K562 (cell line): ENCODE results near the gene CD52. TPM values are rescaled to one million over a fixed set of nuclear protein-coding genes. Genes with fewer than 3 reads are reported as not detected.

Source experiments
- ARID1B ChIP-seq: fragments of 450-650 bp; IDR thresholded peaks from 2 replicates; pipeline ENCODE4 v1.6.1; 2016; ENCODE audit warnings: antibody characterized with exemption, mild to moderate bottlenecking, inconsistent platforms
- DPF2 ChIP-seq: fragments of 450-650 bp; IDR thresholded peaks from 2 replicates; pipeline ENCODE4 v1.6.1; 2016
- EGR1 ChIP-seq: fragments of 450-650 bp; conservative IDR thresholded peaks from 2 replicates; pipeline ENCODE4 v1.6.1; 2017; ENCODE audit warnings: mild to moderate bottlenecking
- FOXJ3 ChIP-seq: sonication (generic); formaldehyde crosslinking; IDR thresholded peaks from 2 replicates; pipeline ENCODE4 v1.4.0; 2020; ENCODE audit warnings: mild to moderate bottlenecking, missing genetic modification reagents
- HDAC8 ChIP-seq: fragments of 450-650 bp; IDR thresholded peaks from 2 replicates; pipeline ENCODE4 v1.6.1; 2016; ENCODE audit warnings: mild to moderate bottlenecking, missing genetic modification characterization, moderate library complexity, missing compliant biosample characterization
- HNRNPLL ChIP-seq: fragments of 200-400 bp; formaldehyde crosslinking; IDR thresholded peaks from 2 replicates; pipeline ENCODE4 v1.6.1; 2017; ENCODE audit warnings: low read length, low read depth, mild to moderate bottlenecking; ENCODE audit not compliant: poor library complexity, severe bottlenecking
- HNRNPUL1 ChIP-seq: fragments of 200-400 bp; formaldehyde crosslinking; IDR thresholded peaks from 2 replicates; pipeline ENCODE4 v1.6.1; 2017; ENCODE audit warnings: low read length
- KHSRP ChIP-seq: fragments of 450-650 bp; IDR thresholded peaks from 2 replicates; pipeline ENCODE4 v1.6.1; 2017
- LARP7 ChIP-seq: fragments of 450-650 bp; IDR thresholded peaks from 2 replicates; pipeline ENCODE4 v1.6.1; 2016
- NCOR1 ChIP-seq: fragments of 450-650 bp; IDR thresholded peaks from 2 replicates; pipeline ENCODE4 v1.6.1; 2016; ENCODE audit warnings: mild to moderate bottlenecking, moderate library complexity
- NFE2 ChIP-seq: IDR thresholded peaks from 2 replicates; pipeline ENCODE4 v1.6.1; 2014; ENCODE audit warnings: antibody characterized with exemption, low read depth
- POU5F1 ChIP-seq: fragments of 150-350 bp; IDR thresholded peaks from 2 replicates; pipeline ENCODE4 v1.6.1; 2014; ENCODE audit warnings: borderline replicate concordance, low read length, low read depth, mild to moderate bottlenecking; ENCODE audit not compliant: partially characterized antibody
- RBM34 ChIP-seq: fragments of 200-400 bp; formaldehyde crosslinking; IDR thresholded peaks from 2 replicates; pipeline ENCODE4 v1.6.1; 2018; ENCODE audit warnings: low read length, borderline replicate concordance; ENCODE audit not compliant: insufficient read depth
- SMAD2 ChIP-seq: fragments of 150-350 bp; IDR thresholded peaks from 2 replicates; pipeline ENCODE4 v1.6.1; 2014; ENCODE audit warnings: low read depth, mild to moderate bottlenecking, low read length
- WHSC1 ChIP-seq: IDR thresholded peaks from one replicate; pipeline ENCODE4 v1.6.1; 2012; ENCODE audit warnings: low read length, control low read depth, inconsistent platforms
- ZNF12 ChIP-seq: sonication (generic); formaldehyde crosslinking; IDR thresholded peaks from 2 replicates; pipeline ENCODE4 v1.4.0; 2020; ENCODE audit warnings: mild to moderate bottlenecking, missing genetic modification reagents
- ZNF707 ChIP-seq: fragments of 250-450 bp; sonication (Bioruptor Pico); conservative IDR thresholded peaks from 2 replicates; pipeline ENCODE4 v1.8.0; 2022; ENCODE audit warnings: inconsistent platforms, mild to moderate bottlenecking, moderate library complexity
- ZNF717 ChIP-seq: fragments of 250-450 bp; sonication (Bioruptor Pico); IDR thresholded peaks from 2 replicates; pipeline ENCODE4 v1.5.0; 2021
- polyA plus RNA-seq, 8 experiments: library from polyadenylated mRNA; depleted of rRNA in 4 of 8; stranded (reverse) in 5 of 8; unstranded in 3 of 8; fragments of >200 nt; fragmentation: Nextera tagmentation in 2 of 8; fragmentation: Illumina TruSeq in 1 of 8; extraction: Ambion mirVana in 2 of 8; extraction: Trizol in 1 of 8; gene quantifications; 2 replicates each; pipeline versions ENCODE4 v1.2.1 to v1.2.3, GENCODE V29; 2011 to 2014; ENCODE audit warnings: inconsistent platforms in 1 of 8, missing spikeins in 1 of 8
- total RNA-seq, 7 experiments: library from RNA; depleted of rRNA in 6 of 7; stranded (reverse); fragments of >200 nt in 6 of 7; fragmentation: Illumina TruSeq in 2 of 7; extraction: Trizol in 2 of 7; gene quantifications; 2 replicates each; pipeline versions ENCODE4 v1.2.1 to v1.2.3, GENCODE V29; 2011 to 2021; ENCODE audit warnings: low replicate concordance in 1 of 7
- TF ChIP-seq, protein P1 (sequence below): fragments of 250-450 bp; sonication (Bioruptor Pico); IDR thresholded peaks from 2 replicates; pipeline ENCODE4 v1.8.0; 2021; ENCODE audit warnings: moderate library complexity, mild to moderate bottlenecking, inconsistent platforms
- TF ChIP-seq, protein P2 (sequence below): IDR thresholded peaks from 2 replicates; pipeline ENCODE4 v1.6.1; 2011; ENCODE audit not compliant: insufficient read length; ENCODE audit errors: extremely low read depth
- TF ChIP-seq, protein P3 (sequence below): fragments of 250-450 bp; sonication (Bioruptor Pico); IDR thresholded peaks from 2 replicates; pipeline ENCODE4 v1.5.0; 2021
- TF ChIP-seq, protein P4 (sequence below), 2 experiments: fragments of 150-350 bp in 1 of 2; IDR thresholded peaks; 2 replicates each; pipeline ENCODE4 v1.6.1; 2012 to 2016; ENCODE audit warnings: low read depth in 2 of 2, low read length in 2 of 2, mild to moderate bottlenecking in 1 of 2, moderate library complexity in 1 of 2

CD52 gene
- total and polyA plus RNA-seq, 9 of the 15 experiments (the other 6 are each of a cell fraction or from before 2014, with no cell fraction given): 34.9 to 488 (median 173) TPM

DNA sequence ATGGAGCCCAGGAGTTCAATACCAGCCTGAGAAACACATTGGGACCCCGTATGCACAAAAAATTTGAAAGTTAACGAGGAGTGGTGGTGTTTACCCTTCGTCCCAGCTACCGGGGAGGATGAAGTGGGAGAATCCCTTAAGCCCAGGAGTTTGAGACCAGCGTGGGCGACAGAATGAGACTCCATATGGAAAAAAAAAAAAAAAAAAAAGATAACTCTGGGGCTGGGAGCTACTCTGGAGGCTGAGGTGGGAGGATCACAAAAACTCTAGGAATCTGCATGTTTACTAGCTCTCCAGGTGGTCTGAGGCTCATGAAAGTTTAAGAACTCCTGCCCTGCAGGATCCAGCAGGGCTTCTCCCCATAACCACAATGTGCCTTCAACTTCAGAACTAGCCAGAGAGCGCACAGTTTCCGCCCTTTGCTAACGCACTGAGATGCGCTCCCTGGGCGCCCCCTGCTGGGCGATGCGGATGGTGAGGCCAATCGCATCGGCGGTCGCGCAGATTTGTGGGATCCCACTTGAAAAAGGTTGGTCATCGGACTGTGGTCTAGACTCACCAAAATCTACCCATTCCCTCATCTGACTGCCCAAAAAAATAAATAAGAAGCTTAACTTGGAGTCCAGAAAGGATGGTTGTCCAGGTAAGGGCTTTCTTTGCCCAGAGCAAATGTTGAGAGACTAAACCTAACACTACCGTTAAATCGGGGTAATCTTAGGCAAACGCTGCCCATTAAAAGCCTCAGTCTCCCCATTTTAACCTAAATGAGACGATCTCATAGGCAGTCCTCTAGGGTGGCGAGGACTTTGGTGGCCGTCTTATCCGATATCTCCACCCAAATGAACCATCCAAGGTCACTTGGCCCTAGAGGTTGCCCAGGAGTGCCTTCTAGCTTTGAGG is 46.0 kb downstream of the CD52 start (continued):
- TF ChIP-seq HNRNPLL: peak; percentile 67
- TF ChIP-seq, protein P1, sequence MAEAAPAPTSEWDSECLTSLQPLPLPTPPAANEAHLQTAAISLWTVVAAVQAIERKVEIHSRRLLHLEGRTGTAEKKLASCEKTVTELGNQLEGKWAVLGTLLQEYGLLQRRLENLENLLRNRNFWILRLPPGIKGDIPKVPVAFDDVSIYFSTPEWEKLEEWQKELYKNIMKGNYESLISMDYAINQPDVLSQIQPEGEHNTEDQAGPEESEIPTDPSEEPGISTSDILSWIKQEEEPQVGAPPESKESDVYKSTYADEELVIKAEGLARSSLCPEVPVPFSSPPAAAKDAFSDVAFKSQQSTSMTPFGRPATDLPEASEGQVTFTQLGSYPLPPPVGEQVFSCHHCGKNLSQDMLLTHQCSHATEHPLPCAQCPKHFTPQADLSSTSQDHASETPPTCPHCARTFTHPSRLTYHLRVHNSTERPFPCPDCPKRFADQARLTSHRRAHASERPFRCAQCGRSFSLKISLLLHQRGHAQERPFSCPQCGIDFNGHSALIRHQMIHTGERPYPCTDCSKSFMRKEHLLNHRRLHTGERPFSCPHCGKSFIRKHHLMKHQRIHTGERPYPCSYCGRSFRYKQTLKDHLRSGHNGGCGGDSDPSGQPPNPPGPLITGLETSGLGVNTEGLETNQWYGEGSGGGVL: no peak
- no peak for TF ChIP-seq RBM34
- no peak for TF ChIP-seq POU5F1
- 0 out of 2 replicates have a peak, but pooled peaks have one; percentile 22 for TF ChIP-seq ARID1B
- TF ChIP-seq HDAC8 (tag): no peak
- no peak for TF ChIP-seq FOXJ3
- TF ChIP-seq, protein P2, sequence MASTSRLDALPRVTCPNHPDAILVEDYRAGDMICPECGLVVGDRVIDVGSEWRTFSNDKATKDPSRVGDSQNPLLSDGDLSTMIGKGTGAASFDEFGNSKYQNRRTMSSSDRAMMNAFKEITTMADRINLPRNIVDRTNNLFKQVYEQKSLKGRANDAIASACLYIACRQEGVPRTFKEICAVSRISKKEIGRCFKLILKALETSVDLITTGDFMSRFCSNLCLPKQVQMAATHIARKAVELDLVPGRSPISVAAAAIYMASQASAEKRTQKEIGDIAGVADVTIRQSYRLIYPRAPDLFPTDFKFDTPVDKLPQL: peak; percentile 38
- TF ChIP-seq HNRNPUL1: no peak
- no peak for TF ChIP-seq ZNF717 (CRISPR knock-in tag)
- no peak for TF ChIP-seq WHSC1
- no peak for TF ChIP-seq ZNF12
- no peak for TF ChIP-seq NCOR1
- no peak for TF ChIP-seq LARP7
- TF ChIP-seq ZNF707 (CRISPR knock-in tag): no peak
- no peak for TF ChIP-seq DPF2
- TF ChIP-seq, protein P3, sequence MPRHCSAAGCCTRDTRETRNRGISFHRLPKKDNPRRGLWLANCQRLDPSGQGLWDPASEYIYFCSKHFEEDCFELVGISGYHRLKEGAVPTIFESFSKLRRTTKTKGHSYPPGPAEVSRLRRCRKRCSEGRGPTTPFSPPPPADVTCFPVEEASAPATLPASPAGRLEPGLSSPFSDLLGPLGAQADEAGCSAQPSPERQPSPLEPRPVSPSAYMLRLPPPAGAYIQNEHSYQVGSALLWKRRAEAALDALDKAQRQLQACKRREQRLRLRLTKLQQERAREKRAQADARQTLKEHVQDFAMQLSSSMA (CRISPR knock-in tag): no peak
- TF ChIP-seq, protein P4, sequence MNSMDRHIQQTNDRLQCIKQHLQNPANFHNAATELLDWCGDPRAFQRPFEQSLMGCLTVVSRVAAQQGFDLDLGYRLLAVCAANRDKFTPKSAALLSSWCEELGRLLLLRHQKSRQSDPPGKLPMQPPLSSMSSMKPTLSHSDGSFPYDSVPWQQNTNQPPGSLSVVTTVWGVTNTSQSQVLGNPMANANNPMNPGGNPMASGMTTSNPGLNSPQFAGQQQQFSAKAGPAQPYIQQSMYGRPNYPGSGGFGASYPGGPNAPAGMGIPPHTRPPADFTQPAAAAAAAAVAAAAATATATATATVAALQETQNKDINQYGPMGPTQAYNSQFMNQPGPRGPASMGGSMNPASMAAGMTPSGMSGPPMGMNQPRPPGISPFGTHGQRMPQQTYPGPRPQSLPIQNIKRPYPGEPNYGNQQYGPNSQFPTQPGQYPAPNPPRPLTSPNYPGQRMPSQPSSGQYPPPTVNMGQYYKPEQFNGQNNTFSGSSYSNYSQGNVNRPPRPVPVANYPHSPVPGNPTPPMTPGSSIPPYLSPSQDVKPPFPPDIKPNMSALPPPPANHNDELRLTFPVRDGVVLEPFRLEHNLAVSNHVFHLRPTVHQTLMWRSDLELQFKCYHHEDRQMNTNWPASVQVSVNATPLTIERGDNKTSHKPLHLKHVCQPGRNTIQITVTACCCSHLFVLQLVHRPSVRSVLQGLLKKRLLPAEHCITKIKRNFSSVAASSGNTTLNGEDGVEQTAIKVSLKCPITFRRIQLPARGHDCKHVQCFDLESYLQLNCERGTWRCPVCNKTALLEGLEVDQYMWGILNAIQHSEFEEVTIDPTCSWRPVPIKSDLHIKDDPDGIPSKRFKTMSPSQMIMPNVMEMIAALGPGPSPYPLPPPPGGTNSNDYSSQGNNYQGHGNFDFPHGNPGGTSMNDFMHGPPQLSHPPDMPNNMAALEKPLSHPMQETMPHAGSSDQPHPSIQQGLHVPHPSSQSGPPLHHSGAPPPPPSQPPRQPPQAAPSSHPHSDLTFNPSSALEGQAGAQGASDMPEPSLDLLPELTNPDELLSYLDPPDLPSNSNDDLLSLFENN (IDR thresholded peaks at IDR 0.05; ENCODE audit: low read depth in 2 of 2, low read length in 2 of 2): no peak
- TF ChIP-seq EGR1: 0 out of 2 replicates have a peak, but pooled peaks have one; percentile 21
- no peak for TF ChIP-seq KHSRP
- no peak for TF ChIP-seq SMAD2
- no peak for TF ChIP-seq NFE2
